ENCODE data around the gene GAA. TPM values are rescaled to one million over a fixed set of nuclear protein-coding genes. Genes with fewer than 3 reads are reported as not detected.
A peak's percentile ranks its signal among the peaks of the same experiment; 100 is the strongest.

The GAA gene
- 10 to 100 TPM; 41.9 to 48.9 TPM for total RNA-seq

DNA sequence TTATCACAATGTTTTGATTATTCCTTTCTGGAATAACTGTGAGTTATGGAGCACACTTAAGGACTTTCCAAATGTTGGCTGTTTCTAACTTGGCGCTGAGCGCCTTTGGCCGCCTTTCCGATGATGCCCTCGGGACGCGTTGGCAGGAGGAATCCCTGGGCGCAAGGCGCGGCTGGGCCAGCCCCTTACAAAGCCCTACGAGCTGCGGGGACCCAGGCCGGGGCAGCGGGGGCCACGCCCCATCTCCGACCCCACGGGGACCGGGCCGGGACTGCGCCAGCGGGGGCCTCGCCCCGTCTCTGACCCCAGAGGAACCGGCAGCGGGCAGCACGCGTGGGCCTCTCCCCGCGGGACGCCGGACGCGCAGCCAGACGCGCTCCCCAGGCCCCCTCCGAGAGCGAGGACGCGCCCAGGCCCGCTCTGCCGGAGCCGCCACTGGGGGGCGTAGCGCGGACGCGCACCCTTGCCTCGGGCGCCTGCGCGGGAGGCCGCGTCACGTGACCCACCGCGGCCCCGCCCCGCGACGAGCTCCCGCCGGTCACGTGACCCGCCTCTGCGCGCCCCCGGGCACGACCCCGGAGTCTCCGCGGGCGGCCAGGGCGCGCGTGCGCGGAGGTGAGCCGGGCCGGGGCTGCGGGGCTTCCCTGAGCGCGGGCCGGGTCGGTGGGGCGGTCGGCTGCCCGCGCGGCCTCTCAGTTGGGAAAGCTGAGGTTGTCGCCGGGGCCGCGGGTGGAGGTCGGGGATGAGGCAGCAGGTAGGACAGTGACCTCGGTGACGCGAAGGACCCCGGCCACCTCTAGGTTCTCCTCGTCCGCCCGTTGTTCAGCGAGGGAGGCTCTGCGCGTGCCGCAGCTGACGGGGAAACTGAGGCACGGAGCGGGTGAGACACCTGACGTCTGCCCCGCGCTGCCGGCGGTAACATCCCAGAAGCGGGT, at the start of gene GAA:
TSS of gene GAA (plus strand) at position 571 of the 935 bp plus-strand sequence. CDS start 3,006 bp downstream, outside the sequence.
- H3K27me3 Mint-ChIP-seq: peaks cover 1% of the 10 kb centered on the region
- DNase-seq: peak; percentile 99
- no peaks in the 10 kb centered on the region for H3K36me3 Mint-ChIP-seq
- peaks cover 20% of the 10 kb centered on the region for H3K4me1 Mint-ChIP-seq
- peak within 1 kb of the TSS; percentile 82 for H3K27ac Mint-ChIP-seq
- no peaks in the 10 kb centered on the region for H3K9me3 Mint-ChIP-seq
- POLR2A ChIA-PET: interaction anchor here (0.6 to 2.6 kb wide), 14 partner anchors 8 to 655 kb away, joined by 3 to 18 read pairs (median 3); no protein-coding TSS in a partner anchor
- ATAC-seq (ENCODE audit: low read depth): peak; percentile 88
- H3K4me3 Mint-ChIP-seq: peak within 1 kb of the TSS; percentile 87

DNA sequence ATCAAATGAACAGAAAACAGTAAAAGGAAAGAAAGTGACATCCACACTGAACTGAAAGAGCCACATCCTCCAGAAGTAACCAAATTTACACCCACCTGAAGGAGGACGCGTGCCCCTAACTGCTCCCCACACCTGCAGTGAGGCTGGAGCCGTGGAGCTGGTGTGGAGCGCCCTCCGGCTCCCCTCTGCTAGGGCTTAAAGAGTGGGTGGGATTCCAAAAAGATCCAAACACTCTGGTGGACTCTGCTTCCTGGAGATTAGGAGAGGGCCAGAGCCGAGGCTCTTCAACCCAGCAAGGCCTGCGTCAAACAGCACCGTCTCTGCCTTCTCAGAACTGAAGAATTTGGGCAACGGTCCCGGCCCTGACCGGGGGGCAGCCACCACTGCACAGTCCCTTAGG, 49.7 kb upstream of the GAA start:
- POLR2A ChIA-PET: no interaction called here
- Mint-ChIP-seq H3K27ac (no peak overlapping the region), H3K36me3 (no peaks in the 10 kb centered on the region), H3K27me3 (peaks cover 2% of the 10 kb centered on the region), H3K4me1 (peaks cover 1% of the 10 kb centered on the region), H3K4me3 (no peak overlapping the region), H3K9me3 (no peaks in the 10 kb centered on the region)
- ATAC-seq (ENCODE audit: low read depth): no peak
- no peak for DNase-seq

DNA sequence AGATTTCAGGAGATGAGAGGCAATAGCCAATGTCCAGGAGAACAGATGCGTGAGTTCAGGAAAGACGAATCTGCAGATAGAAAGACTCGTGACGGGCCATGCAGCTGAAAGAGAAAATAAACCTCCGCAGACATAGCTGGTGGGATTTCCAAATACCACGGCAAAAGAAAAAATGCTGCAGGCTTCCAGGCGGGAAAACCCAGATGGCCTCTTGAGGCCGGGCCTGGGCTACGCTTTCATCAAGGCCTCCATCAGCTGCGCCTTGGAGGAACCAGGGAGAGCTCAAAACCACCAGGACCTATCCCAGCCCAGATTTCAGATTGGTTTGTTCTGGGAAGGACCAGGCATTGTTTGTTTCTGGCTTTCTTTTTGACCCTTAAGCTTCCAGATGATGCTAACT, 48.3 kb upstream of the GAA start:
- Mint-ChIP-seq H3K9me3 (no peaks in the 10 kb centered on the region), H3K4me3 (no peak overlapping the region), H3K4me1 (peaks cover 1% of the 10 kb centered on the region), H3K27me3 (peaks cover 2% of the 10 kb centered on the region), H3K36me3 (no peaks in the 10 kb centered on the region), H3K27ac (no peak overlapping the region)
- POLR2A ChIA-PET: interaction anchor here (0.6 kb wide), 1 partner anchor 55 kb away, joined by 4 read pairs; no protein-coding TSS in a partner anchor
- ATAC-seq (ENCODE audit: low read depth) (no peak), DNase-seq (no peak)

DNA sequence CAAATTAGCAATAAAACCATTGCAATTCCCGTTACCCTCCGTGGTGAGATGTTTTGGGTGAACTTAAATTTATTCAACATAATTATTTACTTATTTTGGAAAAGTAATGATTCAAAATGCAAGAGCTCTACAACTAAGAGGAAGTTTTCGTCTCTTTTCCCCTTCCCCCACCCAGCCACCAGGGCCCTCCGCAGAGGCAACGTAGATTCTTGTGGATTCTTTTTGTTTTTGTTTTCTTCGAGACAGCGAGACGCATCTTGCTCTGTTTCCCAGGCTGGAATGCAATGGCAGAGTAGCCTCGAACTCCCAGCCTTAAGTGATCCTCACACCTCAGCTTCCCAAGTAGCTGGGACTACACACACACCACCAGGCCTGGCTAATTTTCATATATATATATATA, 45.8 kb upstream of the GAA start:
- no peak overlapping the region for H3K27ac Mint-ChIP-seq
- H3K4me1 Mint-ChIP-seq: peaks cover under 1% of the 10 kb centered on the region
- DNase-seq (no peak), ATAC-seq (ENCODE audit: low read depth) (no peak)
- no peak overlapping the region for H3K4me3 Mint-ChIP-seq
- peaks cover 2% of the 10 kb centered on the region for H3K27me3 Mint-ChIP-seq
- H3K9me3 Mint-ChIP-seq: no peaks in the 10 kb centered on the region
- POLR2A ChIA-PET: no interaction called here
- no peaks in the 10 kb centered on the region for H3K36me3 Mint-ChIP-seq

DNA sequence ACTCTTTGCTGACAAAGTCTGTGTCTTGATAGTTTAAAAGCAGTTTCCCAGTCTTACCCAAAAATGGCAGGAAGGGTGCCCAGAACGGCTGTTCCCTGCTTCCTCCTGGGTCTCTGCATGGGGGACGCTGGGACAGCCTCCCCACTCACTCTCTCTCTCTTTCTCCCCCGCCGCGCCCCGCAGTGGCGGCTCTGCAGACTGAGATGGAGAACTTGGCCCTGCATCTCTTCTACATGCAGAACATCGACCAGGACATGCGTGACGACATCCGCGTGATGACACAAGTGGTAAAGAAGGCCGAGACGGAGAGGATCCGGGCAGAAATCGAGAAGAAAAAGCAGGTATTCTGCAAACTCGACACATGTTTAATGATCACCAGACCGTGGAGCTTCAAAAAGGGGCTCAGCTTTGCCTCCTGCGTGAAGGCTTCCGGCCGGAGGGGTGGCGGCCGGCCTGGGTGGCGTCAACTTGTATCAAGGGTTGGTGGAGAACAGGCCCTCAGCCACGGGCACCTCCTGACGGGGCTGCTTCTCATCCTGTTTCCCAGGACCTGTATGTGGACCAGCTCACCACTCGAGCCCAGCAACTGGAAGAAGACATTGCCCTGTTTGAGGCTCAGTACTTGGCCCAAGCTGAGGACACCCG, 42.9 kb upstream of the GAA start:
- H3K27ac Mint-ChIP-seq: no peak overlapping the region
- no peak for ATAC-seq (ENCODE audit: low read depth)

DNA sequence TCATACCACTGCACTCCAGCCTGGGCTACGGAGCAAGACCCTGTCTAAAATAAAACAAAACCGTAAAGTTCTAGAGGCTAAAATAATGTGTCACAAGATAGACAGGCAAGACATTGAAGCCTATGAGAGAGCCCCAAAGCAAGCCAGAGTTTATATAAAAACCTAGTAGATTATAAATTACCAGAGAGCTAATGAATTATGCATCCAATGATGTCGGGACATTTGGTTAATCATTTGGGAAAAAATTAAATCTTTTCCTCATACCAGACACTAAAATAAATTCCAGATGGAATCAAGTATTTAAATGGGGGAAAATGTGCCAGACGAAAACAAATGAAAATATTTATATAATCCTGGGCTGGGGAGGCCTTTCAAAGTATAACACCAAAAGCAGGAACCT, 40.7 kb upstream of the GAA start:
- H3K4me3 Mint-ChIP-seq: no peak overlapping the region
- H3K36me3 Mint-ChIP-seq: no peaks in the 10 kb centered on the region
- H3K27ac Mint-ChIP-seq: no peak overlapping the region
- ATAC-seq (ENCODE audit: low read depth) (no peak), DNase-seq (no peak)
- H3K4me1 Mint-ChIP-seq: no peaks in the 10 kb centered on the region
- H3K9me3 Mint-ChIP-seq: no peaks in the 10 kb centered on the region
- POLR2A ChIA-PET: no interaction called here
- peaks cover 2% of the 10 kb centered on the region for H3K27me3 Mint-ChIP-seq

More for the DNA sequence above, 42.9 kb upstream of the GAA start:
- Mint-ChIP-seq H3K36me3 (no peaks in the 10 kb centered on the region), H3K9me3 (no peaks in the 10 kb centered on the region), H3K4me3 (no peak overlapping the region), H3K27me3 (peaks cover 2% of the 10 kb centered on the region), H3K4me1 (no peaks in the 10 kb centered on the region)
- DNase-seq: no peak
- POLR2A ChIA-PET: no interaction called here

DNA sequence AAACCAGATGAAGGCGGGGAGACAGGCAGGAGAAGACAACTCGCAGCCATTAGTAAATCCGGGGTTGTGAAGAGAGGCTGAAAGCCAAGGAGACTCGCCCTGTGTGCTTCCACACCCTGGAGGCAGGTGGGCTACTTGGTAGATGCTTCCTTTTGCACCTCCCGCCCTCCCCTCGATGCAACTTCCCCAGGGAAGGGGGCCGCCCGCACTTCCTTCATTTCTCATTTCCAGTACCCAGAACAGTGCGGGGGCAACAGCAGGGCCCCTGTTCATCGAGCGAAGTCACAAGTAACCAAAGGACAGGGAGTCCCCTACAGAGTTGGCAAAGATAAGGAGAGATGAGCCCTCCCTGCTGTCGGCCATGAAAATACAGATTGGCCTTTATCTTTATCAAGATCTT, 40.0 kb upstream of the GAA start:
- Mint-ChIP-seq H3K27me3 (no peaks in the 10 kb centered on the region), H3K9me3 (no peaks in the 10 kb centered on the region), H3K27ac (no peak overlapping the region), H3K4me3 (no peak overlapping the region), H3K36me3 (no peaks in the 10 kb centered on the region), H3K4me1 (no peaks in the 10 kb centered on the region)
- POLR2A ChIA-PET: no interaction called here
- DNase-seq (no peak), ATAC-seq (ENCODE audit: low read depth) (no peak)

DNA sequence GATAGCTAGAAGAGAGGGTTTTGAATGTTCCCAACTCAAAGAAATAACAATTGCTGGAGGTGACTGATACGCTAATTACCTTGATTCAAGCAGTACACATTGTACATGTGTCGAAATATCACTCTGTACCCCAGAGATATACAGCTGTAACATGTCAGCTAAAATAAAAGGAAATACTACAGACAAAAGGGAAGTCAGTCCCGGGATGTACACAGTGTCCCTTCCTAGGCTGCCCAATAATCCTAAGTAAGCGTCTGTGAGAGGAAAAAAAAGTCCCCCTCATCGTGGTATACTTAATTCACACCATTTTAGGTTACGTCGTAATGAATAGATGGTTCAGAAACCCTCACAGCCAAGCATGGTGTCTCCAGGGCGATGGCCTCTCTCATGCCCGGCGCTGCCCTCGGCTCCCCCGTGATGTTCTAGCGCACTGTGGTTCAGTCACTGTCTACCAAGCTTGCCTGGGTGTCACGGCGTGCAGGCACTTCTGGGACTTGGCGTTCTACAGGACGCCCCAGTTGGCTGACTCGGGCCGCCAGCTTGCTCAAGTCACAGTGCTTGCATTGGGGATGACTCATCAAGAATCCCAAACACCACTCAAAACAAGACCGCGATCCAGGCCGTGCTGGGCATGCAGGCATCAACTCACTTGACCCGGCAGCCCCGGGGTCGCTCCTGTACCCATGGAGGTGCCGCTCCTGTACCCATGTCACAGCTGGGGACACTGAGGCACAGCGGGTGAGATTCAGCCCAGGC, 37.4 kb upstream of the GAA start:
- Mint-ChIP-seq H3K36me3 (no peaks in the 10 kb centered on the region), H3K27me3 (no peaks in the 10 kb centered on the region), H3K4me1 (no peaks in the 10 kb centered on the region), H3K27ac (no peak overlapping the region), H3K9me3 (no peaks in the 10 kb centered on the region), H3K4me3 (no peak overlapping the region)
- no peak for DNase-seq
- POLR2A ChIA-PET: no interaction called here
- no peak for ATAC-seq (ENCODE audit: low read depth)

DNA sequence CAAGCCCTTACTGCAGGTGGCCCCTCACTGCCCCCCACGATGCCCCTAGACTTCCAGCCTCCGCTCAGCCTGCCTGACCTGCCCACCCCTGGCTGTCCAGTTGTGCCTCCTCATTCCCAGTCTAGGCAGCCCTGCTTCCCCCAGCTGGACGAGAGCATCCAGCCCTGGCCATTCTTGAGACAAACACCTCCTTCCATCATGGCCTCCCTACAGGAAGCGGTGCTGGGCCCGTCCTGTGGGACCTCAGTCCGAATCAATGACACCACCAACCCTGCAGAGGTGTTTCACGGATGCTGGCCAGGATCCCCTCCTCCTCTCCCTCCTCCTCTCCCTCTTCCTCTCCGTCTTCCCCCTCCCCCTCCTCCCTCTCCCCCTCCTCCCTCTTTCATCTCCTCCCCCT, 36.7 kb upstream of the GAA start:
- no peaks in the 10 kb centered on the region for H3K36me3 Mint-ChIP-seq
- no peaks in the 10 kb centered on the region for H3K4me1 Mint-ChIP-seq
- H3K9me3 Mint-ChIP-seq: no peaks in the 10 kb centered on the region
- ATAC-seq (ENCODE audit: low read depth): no peak
- H3K4me3 Mint-ChIP-seq: no peak overlapping the region
- H3K27me3 Mint-ChIP-seq: peaks cover 3% of the 10 kb centered on the region
- no peak for DNase-seq
- POLR2A ChIA-PET: no interaction called here
- H3K27ac Mint-ChIP-seq: no peak overlapping the region

DNA sequence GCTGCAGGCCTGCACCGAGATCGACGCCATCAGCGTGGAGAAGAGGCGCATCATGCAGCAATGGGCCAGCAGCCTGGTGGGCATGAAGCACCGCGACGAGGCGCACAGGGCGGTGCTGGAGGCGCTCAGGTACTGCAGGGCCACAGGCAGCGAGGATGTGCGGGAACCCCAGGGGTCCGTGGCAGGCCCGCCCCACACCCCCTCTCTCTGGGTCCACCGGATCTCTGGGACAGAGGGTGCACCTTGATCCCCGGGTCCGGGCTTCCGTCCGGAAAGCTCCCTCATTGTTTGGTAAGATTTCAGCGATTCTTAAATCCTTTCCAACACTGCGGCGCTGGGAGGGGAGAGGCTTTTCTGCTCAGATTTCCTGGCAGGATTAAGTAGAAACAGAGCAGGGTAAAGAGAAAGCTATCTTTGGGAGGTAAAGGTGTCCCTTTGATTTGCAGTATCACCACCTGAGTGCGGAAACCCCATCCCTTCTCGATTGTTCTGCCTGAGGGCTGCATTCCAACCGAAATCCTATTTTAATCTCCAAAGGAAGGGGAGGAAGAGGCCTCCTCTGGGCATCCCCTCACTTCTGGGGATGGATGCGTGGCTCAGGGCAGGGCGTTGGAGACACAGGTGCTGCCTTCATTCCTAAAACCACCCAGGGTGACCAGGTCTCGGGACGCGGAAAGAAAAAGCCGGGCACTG, 35.8 kb upstream of the GAA start:
- ATAC-seq (ENCODE audit: low read depth) (no peak), DNase-seq (no peak)
- no peaks in the 10 kb centered on the region for H3K9me3 Mint-ChIP-seq
- H3K4me3 Mint-ChIP-seq: no peak overlapping the region
- no peaks in the 10 kb centered on the region for H3K36me3 Mint-ChIP-seq
- H3K27ac Mint-ChIP-seq: no peak overlapping the region
- H3K4me1 Mint-ChIP-seq: no peaks in the 10 kb centered on the region
- peaks cover 3% of the 10 kb centered on the region for H3K27me3 Mint-ChIP-seq
- POLR2A ChIA-PET: no interaction called here

DNA sequence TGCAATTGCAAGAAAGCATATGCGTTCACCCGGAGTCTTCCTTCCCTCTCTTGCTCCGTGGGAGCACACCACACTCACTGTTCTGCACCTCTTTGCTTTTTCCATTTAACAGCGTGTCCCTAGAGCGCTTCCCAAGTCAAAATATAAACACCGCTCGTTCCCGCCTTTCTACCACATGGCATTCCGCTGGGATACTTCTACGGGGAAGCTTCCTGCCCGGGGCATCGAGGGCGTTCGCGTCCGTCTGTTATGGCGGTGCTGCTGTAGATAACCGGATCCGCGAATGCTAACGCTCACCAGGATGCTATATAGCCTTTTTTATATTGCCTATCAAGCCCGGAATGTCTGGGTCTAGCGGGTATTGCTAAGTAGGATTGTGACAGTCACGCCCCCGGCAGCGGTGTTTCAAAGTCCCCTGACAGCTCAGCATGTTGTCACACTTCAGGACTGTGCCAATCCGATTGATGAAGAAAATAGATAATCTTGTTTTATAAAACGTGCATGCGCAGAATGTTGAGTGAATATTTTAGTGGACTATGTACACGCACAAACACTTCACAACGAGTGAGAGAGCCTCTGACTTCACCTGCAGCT, 33.9 kb upstream of the GAA start:
- Mint-ChIP-seq H3K4me1 (peaks cover 3% of the 10 kb centered on the region), H3K4me3 (no peak overlapping the region), H3K36me3 (no peaks in the 10 kb centered on the region), H3K27ac (no peak overlapping the region), H3K27me3 (peaks cover 4% of the 10 kb centered on the region), H3K9me3 (no peaks in the 10 kb centered on the region)
- DNase-seq (no peak), ATAC-seq (ENCODE audit: low read depth) (no peak)
- POLR2A ChIA-PET: no interaction called here

DNA sequence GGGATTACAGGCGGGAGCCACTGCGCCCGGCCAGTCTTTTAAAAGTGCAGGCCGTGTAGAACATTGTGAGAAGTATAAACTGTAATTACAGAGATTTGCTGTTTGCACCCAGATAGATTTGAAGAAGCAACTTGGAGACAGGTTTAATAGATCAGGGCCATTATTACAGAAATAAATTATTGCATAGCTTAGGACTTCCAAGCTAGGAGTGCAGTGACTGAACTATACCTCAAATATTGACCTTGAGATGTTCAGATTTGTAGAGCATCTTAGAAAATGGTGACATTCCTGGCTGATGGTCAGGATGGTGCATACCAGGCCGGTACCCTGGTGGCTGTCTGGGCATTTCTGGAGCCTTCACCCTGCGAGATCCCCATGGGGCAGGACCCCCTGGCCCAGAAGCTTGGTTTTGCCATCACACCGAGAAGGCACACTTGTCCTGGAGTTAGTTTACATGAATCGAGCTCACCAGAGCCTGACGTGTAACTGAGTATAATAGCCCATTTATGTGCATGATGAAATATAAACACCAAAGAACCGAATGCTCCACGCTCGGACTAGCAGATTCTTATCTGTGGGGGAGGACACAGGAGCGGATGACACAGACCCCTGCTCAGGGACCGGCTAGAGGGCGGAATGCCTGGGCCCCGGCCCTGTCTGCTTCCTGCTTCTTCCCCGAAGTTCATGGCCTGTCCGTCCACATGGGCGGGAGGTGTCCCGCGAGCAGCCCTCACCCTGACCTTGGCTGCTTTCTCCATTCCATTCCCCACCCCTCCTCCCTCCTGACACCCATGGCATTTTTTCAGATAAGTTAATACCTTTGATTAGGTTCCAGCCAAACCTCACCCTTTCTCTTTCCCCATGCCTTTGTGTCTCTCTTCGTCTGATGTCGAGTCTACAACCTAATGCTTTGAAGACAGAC, 32.8 kb upstream of the GAA start:
- H3K27ac Mint-ChIP-seq: no peak overlapping the region
- H3K4me3 Mint-ChIP-seq: no peak overlapping the region
- no peak for DNase-seq
- H3K27me3 Mint-ChIP-seq: peaks cover 6% of the 10 kb centered on the region
- no peaks in the 10 kb centered on the region for H3K36me3 Mint-ChIP-seq
- ATAC-seq (ENCODE audit: low read depth): no peak
- no peaks in the 10 kb centered on the region for H3K9me3 Mint-ChIP-seq
- POLR2A ChIA-PET: interaction anchor here (0.6 kb wide), 1 partner anchor 80 kb away, joined by 3 read pairs; no protein-coding TSS in a partner anchor
- peaks cover 3% of the 10 kb centered on the region for H3K4me1 Mint-ChIP-seq
